GM18511 (cell line): ENCODE measurements around the gene PALMD.

Experiments
- ATAC-seq: cut with Tn5 transposase; IDR thresholded peaks from one replicate; pipeline ENCODE4 v1.9.1; 2021; ENCODE audit warnings: mild to moderate bottlenecking, moderate library complexity; ENCODE audit not compliant: unreplicated experiment

Gene PALMD

GRCh38 chr1:99738858-99739465, 93.0 kb downstream of the PALMD start:
- ATAC-seq, result no peak

GRCh38 chr1:99740141-99740540, 94.2 kb downstream of the PALMD start:
- ATAC-seq, result no peak
